ENCODE results near the gene IFNA5. TPM values are rescaled to one million over a fixed set of nuclear protein-coding genes. Genes with fewer than 3 reads are reported as not detected.

The IFNA5 gene
- total and polyA plus RNA-seq, 2 of the 13 experiments (the other 11 are each of a cell fraction or from before 2014, with no cell fraction given): not detected

- no peaks in the 10 kb centered on the region for H3K9me3 ChIP-seq (ENCODE audit: low read length)
- intact Hi-C loops (cut with micrococcal nuclease; ENCODE audit: unreplicated experiment) (no loop called here), in situ Hi-C loops (cut with HindIII; ENCODE audit: extremely low pct_ligation_motif_present, low pct_unique_long_range_greater_than_20kb) (no loop called here)
- H3K36me3 ChIP-seq (replicated peaks in 1 of 2; ENCODE audit: control insufficient read depth in 1 of 2, insufficient read depth in 2 of 2, low read length in 2 of 2): no peaks in the 10 kb centered on the region
- ChIA-PET CTCF (ENCODE audit: low intra/inter-chr PET ratio, low total read pairs) (no interaction called here), POLR2A (no interaction called here)
- H3K4me1 ChIP-seq (ENCODE audit: insufficient read depth, low read length): no peaks in the 10 kb centered on the region
- no peak overlapping the region for H3K27ac ChIP-seq (ENCODE audit: extremely low read length, insufficient read depth, low read length)
- no peak for TF ChIP-seq TBX2 (CRISPR knock-in tag; IDR thresholded peaks at IDR 0.05; ENCODE audit: borderline replicate concordance)
- no peak for TF ChIP-seq ZNF549 (CRISPR knock-in tag; IDR thresholded peaks at IDR 0.05)
- TF ChIP-seq ZNF616 (CRISPR knock-in tag; IDR thresholded peaks at IDR 0.05; ENCODE audit: low read depth): no peak
- no peak for TF ChIP-seq ZFP36L1 (CRISPR knock-in tag; IDR thresholded peaks at IDR 0.05)
- TF ChIP-seq ZSCAN31 (CRISPR knock-in tag; IDR thresholded peaks at IDR 0.05; ENCODE audit: low read depth): no peak
- TF ChIP-seq ZSCAN12 (CRISPR knock-in tag; IDR thresholded peaks at IDR 0.05): no peak
- TF ChIP-seq ZNF841 (CRISPR knock-in tag; IDR thresholded peaks at IDR 0.05; ENCODE audit: borderline replicate concordance): no peak
- no peak for TF ChIP-seq CENPBD1 (CRISPR knock-in tag; IDR thresholded peaks at IDR 0.05; ENCODE audit: borderline replicate concordance, low read depth)
- TF ChIP-seq SP2 (CRISPR knock-in tag; IDR thresholded peaks at IDR 0.05): no peak
- H3K9ac ChIP-seq (ENCODE audit: insufficient read depth, low read depth, low read length): no peak overlapping the region
- FAIRE-seq: no peak
- no peaks in the 10 kb centered on the region for H3K79me2 ChIP-seq (ENCODE audit: insufficient read depth, low read length)
- no peak overlapping the region for H3K4me3 ChIP-seq (replicated peaks in 1 of 3; ENCODE audit: insufficient read depth in 1 of 3, low read depth in 2 of 3, low read length in 3 of 3)
- BruUV-seq (replicated peaks): no TSS peak
- H2AFZ ChIP-seq (ENCODE audit: low read length): no peak overlapping the region
- H3K4me2 ChIP-seq (ENCODE audit: low read depth, low read length): no peak overlapping the region
- H3K27me3 ChIP-seq (ENCODE audit: control insufficient read depth in 1 of 2, insufficient read depth in 2 of 2, low read length in 2 of 2): no peaks in the 10 kb centered on the region
- no peaks in the 10 kb centered on the region for H4K20me1 ChIP-seq (ENCODE audit: insufficient read depth, low read length)
- no peak for DNase-seq (ENCODE audit: low spot score)
- 4% methylated on average over 2 of the region's 2 CpGs for WGBS (ENCODE audit: low lambda C conversion rate)
- ATAC-seq: no peak
Measured at GRCh38 chr9:21268347-21268657, 36.8 kb downstream of the IFNA5 start.

Measured in HepG2 (cell line).